IPS-18a (cell line): ENCODE results near the gene LONRF2.
"Not testable (repeated sequence)": the region's sequence is repeated elsewhere in the genome, so short reads cannot be mapped to it uniquely, and the experiment has no call there.

Source experiments
- H3K27ac ChIP-seq: one replicate; pipeline ENCODE4 v1.5.1; 2013; ENCODE audit warnings: low read length
- H3K27me3 ChIP-seq: one replicate; pipeline ENCODE4 v1.6.1; 2013; ENCODE audit warnings: mild to moderate bottlenecking, low read length; ENCODE audit not compliant: control insufficient read depth, insufficient read depth
- H3K36me3 ChIP-seq: one replicate; pipeline ENCODE4 v1.6.1; 2013; ENCODE audit warnings: low read depth, low read length; ENCODE audit not compliant: control insufficient read depth
- H3K4me1 ChIP-seq: one replicate; pipeline ENCODE4 v1.6.1; 2013; ENCODE audit warnings: low read depth, low read length; ENCODE audit not compliant: control insufficient read depth
- H3K4me3 ChIP-seq: one replicate; pipeline ENCODE4 v1.5.1; 2013; ENCODE audit warnings: low read length
- H3K9ac ChIP-seq: one replicate; pipeline ENCODE4 v1.6.1; 2013; ENCODE audit warnings: mild to moderate bottlenecking, low read length, moderate library complexity
- H3K9me3 ChIP-seq: one replicate; pipeline ENCODE4 v1.6.1; 2013; ENCODE audit warnings: low read depth, low read length; ENCODE audit not compliant: control insufficient read depth

Gene LONRF2

GRCh38 chr2:100260712-100261620 is 61.3 kb downstream of the LONRF2 start:
- H3K9ac ChIP-seq, result no peak overlapping the region
- H3K27ac ChIP-seq, result no peak overlapping the region
- H3K4me1 ChIP-seq, result no peaks in the 10 kb centered on the region
- no peaks in the 10 kb centered on the region for H3K36me3 ChIP-seq
- H3K4me3 ChIP-seq, result no peak overlapping the region
- no peaks in the 10 kb centered on the region for H3K9me3 ChIP-seq
- H3K27me3 ChIP-seq, result no peaks in the 10 kb centered on the region

- Histone ChIP-seq H3K9me3 (no peaks in the 10 kb centered on the region), H3K27ac (no peak overlapping the region), H3K4me1 (no peaks in the 10 kb centered on the region), H3K4me3 (no peak overlapping the region), H3K9ac (no peak overlapping the region), H3K27me3 (no peaks in the 10 kb centered on the region), H3K36me3 (no peaks in the 10 kb centered on the region)
Measured at GRCh38 chr2:100259106-100259505, 63.2 kb downstream of the LONRF2 start.

GRCh38 chr2:100257939-100258338 is 64.4 kb downstream of the LONRF2 start:
- Histone ChIP-seq H3K4me3 (no peak overlapping the region), H3K4me1 (no peaks in the 10 kb centered on the region), H3K36me3 (no peaks in the 10 kb centered on the region), H3K27ac (no peak overlapping the region), H3K27me3 (no peaks in the 10 kb centered on the region), H3K9me3 (no peaks in the 10 kb centered on the region), H3K9ac (no peak overlapping the region)

GRCh38 chr2:100256849-100257248 is 65.5 kb downstream of the LONRF2 start:
- no peaks in the 10 kb centered on the region for H3K36me3 ChIP-seq
- H3K9ac ChIP-seq, result no peak overlapping the region
- H3K4me3 ChIP-seq, result no peak overlapping the region
- no peaks in the 10 kb centered on the region for H3K4me1 ChIP-seq
- H3K27ac ChIP-seq, result no peak overlapping the region
- H3K9me3 ChIP-seq, result no peaks in the 10 kb centered on the region
- H3K27me3 ChIP-seq, result no peaks in the 10 kb centered on the region

GRCh38 chr2:100256416-100256815 is 65.9 kb downstream of the LONRF2 start:
- Histone ChIP-seq H3K9me3 (no peaks in the 10 kb centered on the region), H3K36me3 (no peaks in the 10 kb centered on the region), H3K4me3 (no peak overlapping the region), H3K4me1 (no peaks in the 10 kb centered on the region), H3K27ac (no peak overlapping the region), H3K9ac (no peak overlapping the region), H3K27me3 (no peaks in the 10 kb centered on the region)

- H3K4me1 ChIP-seq, result no peaks in the 10 kb centered on the region
- no peaks in the 10 kb centered on the region for H3K36me3 ChIP-seq
- H3K27ac ChIP-seq, result no peak overlapping the region
- H3K27me3 ChIP-seq, result no peaks in the 10 kb centered on the region
- H3K9ac ChIP-seq, result no peak overlapping the region
- H3K9me3 ChIP-seq, result no peaks in the 10 kb centered on the region
- H3K4me3 ChIP-seq, result no peak overlapping the region
Measured at GRCh38 chr2:100254646-100255210, 67.6 kb downstream of the LONRF2 start.

- Histone ChIP-seq H3K27me3 (no peaks in the 10 kb centered on the region), H3K9ac (no peak overlapping the region), H3K36me3 (no peaks in the 10 kb centered on the region), H3K4me1 (no peaks in the 10 kb centered on the region), H3K27ac (no peak overlapping the region), H3K4me3 (no peak overlapping the region), H3K9me3 (no peaks in the 10 kb centered on the region)
Measured at GRCh38 chr2:100253786-100254185, 68.5 kb downstream of the LONRF2 start.

- Histone ChIP-seq H3K27ac (no peak overlapping the region), H3K4me1 (no peaks in the 10 kb centered on the region), H3K27me3 (no peaks in the 10 kb centered on the region), H3K4me3 (no peak overlapping the region), H3K9me3 (no peaks in the 10 kb centered on the region), H3K9ac (no peak overlapping the region), H3K36me3 (no peaks in the 10 kb centered on the region)
Measured at GRCh38 chr2:100252811-100253698, 69.2 kb downstream of the LONRF2 start.

GRCh38 chr2:100250645-100251044 is 71.7 kb downstream of the LONRF2 start:
- H3K4me1 ChIP-seq, result no peaks in the 10 kb centered on the region
- no peaks in the 10 kb centered on the region for H3K27me3 ChIP-seq
- H3K4me3 ChIP-seq, result no peak overlapping the region
- no peaks in the 10 kb centered on the region for H3K36me3 ChIP-seq
- no peak overlapping the region for H3K27ac ChIP-seq
- H3K9me3 ChIP-seq, result no peaks in the 10 kb centered on the region
- H3K9ac ChIP-seq, result no peak overlapping the region

GRCh38 chr2:100248971-100249370 is 73.3 kb downstream of the LONRF2 start:
- H3K27me3 ChIP-seq, result no peaks in the 10 kb centered on the region
- no peaks in the 10 kb centered on the region for H3K4me1 ChIP-seq
- H3K27ac ChIP-seq, result no peak overlapping the region
- H3K4me3 ChIP-seq, result no peak overlapping the region
- H3K36me3 ChIP-seq, result no peaks in the 10 kb centered on the region
- no peak overlapping the region for H3K9ac ChIP-seq
- no peaks in the 10 kb centered on the region for H3K9me3 ChIP-seq

GRCh38 chr2:100248556-100248955 is 73.7 kb downstream of the LONRF2 start:
- not testable (repeated sequence) for H3K36me3 ChIP-seq, H3K4me3 ChIP-seq, H3K9me3 ChIP-seq, H3K9ac ChIP-seq, H3K27ac ChIP-seq, H3K4me1 ChIP-seq, H3K27me3 ChIP-seq
